ENCODE results near the gene PCSK2.

DNA sequence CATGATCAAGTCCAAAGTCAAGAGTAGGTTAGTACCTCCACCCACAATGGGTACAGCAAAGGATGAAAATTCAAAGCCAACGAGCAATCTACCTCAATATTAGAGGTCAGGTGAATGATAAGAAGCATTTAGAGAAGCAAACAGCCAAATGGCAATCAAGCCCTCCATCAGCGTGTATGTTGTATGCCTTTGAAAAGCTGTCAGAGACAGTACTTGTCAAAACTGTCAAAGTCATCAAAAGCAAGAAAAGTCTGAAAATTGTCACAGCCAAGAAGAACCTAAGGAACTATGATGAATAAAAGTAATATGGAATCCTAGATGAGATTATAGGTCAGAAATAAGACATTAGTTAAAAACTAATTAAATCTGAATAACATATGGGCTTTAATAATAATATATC, 99.3 kb downstream of the PCSK2 start:
- TF ChIP-seq MYC (IDR thresholded peaks at IDR 0.05; ENCODE audit: low read depth, low read length) (no peak), CTCF (IDR thresholded peaks at IDR 0.05; ENCODE audit: extremely low read depth in 1 of 2, insufficient read depth in 1 of 2, low read depth in 1 of 2, low read length in 2 of 2) (no peak), EZH2 (IDR thresholded peaks at IDR 0.05; ENCODE audit: borderline replicate concordance, low read depth, low read length, severe bottlenecking) (no peak), POLR2AphosphoS5 (IDR thresholded peaks at IDR 0.05; ENCODE audit: insufficient read depth, low read depth, low read length) (no peak), JUN (IDR thresholded peaks at IDR 0.05; ENCODE audit: borderline replicate concordance, insufficient read depth, insufficient read length, low read depth) (no peak), GATA2 (IDR thresholded peaks at IDR 0.05; ENCODE audit: insufficient read depth, insufficient read length, low read depth, low read length) (no peak), POLR2A (IDR thresholded peaks at IDR 0.05; ENCODE audit: low read depth, low read length) (no peak)
- TF ChIP-seq, protein P1, sequence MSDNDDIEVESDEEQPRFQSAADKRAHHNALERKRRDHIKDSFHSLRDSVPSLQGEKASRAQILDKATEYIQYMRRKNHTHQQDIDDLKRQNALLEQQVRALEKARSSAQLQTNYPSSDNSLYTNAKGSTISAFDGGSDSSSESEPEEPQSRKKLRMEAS (IDR thresholded peaks at IDR 0.05; ENCODE audit: insufficient read depth, insufficient read length) = no peak

Data from endothelial cell of umbilical vein (primary cell).